ENCODE measurements around the gene MMP25. TPM values are rescaled to one million over a fixed set of nuclear protein-coding genes. Genes with fewer than 3 reads are reported as not detected.

The MMP25 gene
- total RNA-seq, 4 donors from 2014 or later = 0.30 to 0.81 (median 0.49) TPM; not detected in 1

DNA sequence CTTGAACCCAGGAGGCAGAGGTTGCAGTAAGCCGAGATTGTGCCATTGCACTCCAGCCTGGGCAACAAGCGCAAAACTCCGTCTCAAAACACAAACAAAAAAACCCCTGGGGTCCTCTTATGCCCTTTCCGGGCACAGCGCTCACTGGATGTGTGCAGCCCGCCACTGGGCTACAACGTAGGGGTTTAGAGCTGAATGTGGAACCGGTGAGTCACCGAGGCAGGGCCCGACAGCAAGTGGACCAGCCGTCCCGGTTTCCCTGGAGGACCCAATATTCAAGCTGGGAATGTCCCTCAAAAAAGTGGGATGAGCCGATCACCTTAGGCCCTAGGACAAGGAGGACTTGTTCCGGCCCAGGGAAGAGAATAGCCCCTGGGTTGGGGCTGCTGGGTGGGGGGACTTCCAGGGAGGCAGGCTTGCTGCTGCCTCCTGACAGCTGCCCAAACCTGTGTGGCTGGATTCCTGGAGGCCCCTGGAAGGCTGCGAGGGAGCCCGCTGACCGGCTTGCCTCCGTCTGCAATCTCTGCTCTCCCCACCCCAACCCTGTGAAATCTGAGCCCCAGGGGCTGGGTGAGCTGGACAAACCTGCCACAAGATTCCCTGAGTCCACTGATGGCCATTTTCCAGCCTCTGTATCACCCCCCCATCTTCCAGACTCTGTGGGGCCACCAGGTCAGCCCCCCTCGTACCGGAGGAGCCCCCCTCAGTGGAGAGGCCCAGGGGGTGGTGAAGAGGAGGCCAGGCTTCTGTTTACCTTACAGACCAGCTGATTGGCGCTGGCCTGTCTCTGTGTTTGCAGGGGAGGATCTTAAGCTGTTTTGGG, 36.6 kb upstream of the MMP25 start:
- TF ChIP-seq, protein P1, sequence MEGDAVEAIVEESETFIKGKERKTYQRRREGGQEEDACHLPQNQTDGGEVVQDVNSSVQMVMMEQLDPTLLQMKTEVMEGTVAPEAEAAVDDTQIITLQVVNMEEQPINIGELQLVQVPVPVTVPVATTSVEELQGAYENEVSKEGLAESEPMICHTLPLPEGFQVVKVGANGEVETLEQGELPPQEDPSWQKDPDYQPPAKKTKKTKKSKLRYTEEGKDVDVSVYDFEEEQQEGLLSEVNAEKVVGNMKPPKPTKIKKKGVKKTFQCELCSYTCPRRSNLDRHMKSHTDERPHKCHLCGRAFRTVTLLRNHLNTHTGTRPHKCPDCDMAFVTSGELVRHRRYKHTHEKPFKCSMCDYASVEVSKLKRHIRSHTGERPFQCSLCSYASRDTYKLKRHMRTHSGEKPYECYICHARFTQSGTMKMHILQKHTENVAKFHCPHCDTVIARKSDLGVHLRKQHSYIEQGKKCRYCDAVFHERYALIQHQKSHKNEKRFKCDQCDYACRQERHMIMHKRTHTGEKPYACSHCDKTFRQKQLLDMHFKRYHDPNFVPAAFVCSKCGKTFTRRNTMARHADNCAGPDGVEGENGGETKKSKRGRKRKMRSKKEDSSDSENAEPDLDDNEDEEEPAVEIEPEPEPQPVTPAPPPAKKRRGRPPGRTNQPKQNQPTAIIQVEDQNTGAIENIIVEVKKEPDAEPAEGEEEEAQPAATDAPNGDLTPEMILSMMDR (IDR thresholded peaks at IDR 0.05) = no peak
- TF ChIP-seq POLR2A (IDR thresholded peaks at IDR 0.05) = no peak
- 48 to 53% methylated on average over 16 to 21 of the region's 21 CpGs for WGBS, 2 donors
- intact Hi-C loops (cut with DNase I; ENCODE audit: low total_unique reads) = no loop called here
- no peak overlapping the region for H3K4me3 ChIP-seq (ENCODE audit: low read depth, poor library complexity, severe bottlenecking)
- DNase-seq (ENCODE audit: low spot score in 2 of 2) = no peak

DNA sequence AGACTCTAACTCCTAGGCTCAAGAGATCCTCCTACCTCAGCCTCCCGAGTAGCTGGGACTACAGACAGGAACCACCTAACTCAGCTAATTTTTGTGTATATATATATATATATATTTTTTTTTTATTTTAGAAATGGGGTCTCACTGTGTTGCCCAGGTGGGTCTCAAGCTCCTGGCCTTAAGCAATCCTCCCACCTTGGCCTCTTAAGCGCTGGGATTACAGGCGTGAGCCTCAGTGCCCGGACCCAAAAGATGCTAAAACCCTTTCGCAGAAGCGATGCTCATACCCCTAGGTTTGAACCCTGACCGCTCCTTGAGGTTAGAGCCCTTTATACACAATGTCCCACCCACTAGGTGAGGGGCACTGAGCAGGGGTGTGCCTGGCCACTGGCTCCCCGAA, 35.9 kb upstream of the MMP25 start:
- WGBS, 2 donors = 91 to 97% methylated on average over 8 of the region's 8 CpGs

DNA sequence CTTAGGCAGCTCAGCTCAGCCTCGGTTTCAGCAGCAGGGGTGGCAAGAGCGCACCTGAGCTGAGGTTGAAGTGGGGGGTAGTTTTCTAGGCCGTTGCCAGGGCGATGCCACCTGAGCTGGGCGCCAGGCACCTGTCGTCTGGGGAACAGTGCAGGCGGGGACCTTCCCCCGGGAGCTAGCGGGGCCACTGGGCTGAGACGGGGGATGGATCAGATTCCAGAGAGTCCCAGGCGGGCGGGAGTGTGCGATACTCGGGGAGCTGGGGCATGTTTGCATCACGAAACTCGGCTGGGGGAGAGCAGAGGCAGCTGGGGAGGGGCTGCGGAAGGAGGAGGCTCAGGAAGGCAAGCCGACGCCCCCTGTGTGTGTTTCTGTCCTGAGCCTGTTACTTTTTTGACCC, 34.1 kb upstream of the MMP25 start:
- intact Hi-C loops (cut with DNase I; ENCODE audit: low total_unique reads) = no loop called here
- no peak for DNase-seq (ENCODE audit: low spot score in 2 of 2)
- H3K4me3 ChIP-seq (ENCODE audit: low read depth, poor library complexity, severe bottlenecking) = no peak overlapping the region
- TF ChIP-seq POLR2A (IDR thresholded peaks at IDR 0.05) = no peak
- TF ChIP-seq, protein P1 (IDR thresholded peaks at IDR 0.05) = no peak
- WGBS, 2 donors = 10 to 11% methylated on average over 19 of the region's 19 CpGs

More for the DNA sequence above, 35.9 kb upstream of the MMP25 start:
- no peak for DNase-seq (ENCODE audit: low spot score in 2 of 2)
- intact Hi-C loops (cut with DNase I; ENCODE audit: low total_unique reads) = no loop called here
- no peak for TF ChIP-seq POLR2A (IDR thresholded peaks at IDR 0.05)
- TF ChIP-seq, protein P1 (IDR thresholded peaks at IDR 0.05) = no peak
- H3K4me3 ChIP-seq (ENCODE audit: low read depth, poor library complexity, severe bottlenecking) = no peak overlapping the region

DNA sequence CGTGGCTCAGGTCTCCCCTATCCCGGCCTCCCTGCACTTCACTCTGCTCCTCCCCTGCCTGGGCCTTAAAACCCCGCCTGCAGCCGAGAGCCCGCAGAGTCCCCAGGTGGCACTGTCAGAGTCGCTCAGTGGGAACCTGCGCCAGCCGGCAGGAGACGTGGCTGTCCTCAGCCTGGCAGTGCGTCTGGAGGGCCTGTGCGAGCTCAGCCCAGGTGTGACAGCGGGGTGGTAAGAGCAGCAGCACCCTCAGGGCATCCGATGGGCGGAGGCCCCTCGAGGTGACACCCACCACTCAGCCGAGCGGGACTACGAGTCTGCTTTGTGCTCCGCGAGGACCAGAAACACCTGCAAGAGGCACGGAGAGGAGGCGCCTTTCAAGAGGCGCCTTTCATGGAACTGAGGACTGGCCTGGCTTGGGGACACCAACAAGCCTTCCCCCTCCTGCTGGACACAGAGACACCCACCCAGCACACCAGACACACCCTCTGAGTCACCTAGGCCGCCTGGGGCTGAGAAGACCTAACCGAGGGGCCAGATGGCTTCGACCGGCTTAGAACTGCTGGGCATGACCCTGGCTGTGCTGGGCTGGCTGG, 33.4 kb upstream of the MMP25 start, which contains the start of gene CLDN9:
Gene CLDN9 (plus strand): TSS at position 96 of the 593 bp plus-strand sequence. CDS start 440 bp downstream, at position 536.
- 22 to 33% methylated on average over 22 to 26 of the region's 27 CpGs for WGBS, 2 donors
- H3K4me3 ChIP-seq (ENCODE audit: low read depth, poor library complexity, severe bottlenecking) = no peak within 1 kb of the TSS
- no peak for DNase-seq (ENCODE audit: low spot score in 2 of 2)
- intact Hi-C loops (cut with DNase I; ENCODE audit: low total_unique reads) = no loop called here
- TF ChIP-seq POLR2A (IDR thresholded peaks at IDR 0.05) = no peak
- TF ChIP-seq, protein P1 (IDR thresholded peaks at IDR 0.05) = no peak

DNA sequence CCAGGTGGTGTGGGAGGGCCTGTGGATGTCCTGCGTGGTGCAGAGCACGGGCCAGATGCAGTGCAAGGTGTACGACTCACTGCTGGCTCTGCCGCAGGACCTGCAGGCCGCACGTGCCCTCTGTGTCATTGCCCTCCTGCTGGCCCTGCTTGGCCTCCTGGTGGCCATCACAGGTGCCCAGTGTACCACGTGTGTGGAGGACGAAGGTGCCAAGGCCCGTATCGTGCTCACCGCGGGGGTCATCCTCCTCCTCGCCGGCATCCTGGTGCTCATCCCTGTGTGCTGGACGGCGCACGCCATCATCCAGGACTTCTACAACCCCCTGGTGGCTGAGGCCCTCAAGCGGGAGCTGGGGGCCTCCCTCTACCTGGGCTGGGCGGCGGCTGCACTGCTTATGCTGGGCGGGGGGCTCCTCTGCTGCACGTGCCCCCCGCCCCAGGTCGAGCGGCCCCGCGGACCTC, 32.8 kb upstream of the MMP25 start:
- no peak overlapping the region for H3K4me3 ChIP-seq (ENCODE audit: low read depth, poor library complexity, severe bottlenecking)
- no peak for TF ChIP-seq POLR2A (IDR thresholded peaks at IDR 0.05)
- TF ChIP-seq, protein P1 (IDR thresholded peaks at IDR 0.05) = no peak
- intact Hi-C loops (cut with DNase I; ENCODE audit: low total_unique reads) = no loop called here
- DNase-seq (ENCODE audit: low spot score in 2 of 2) = no peak
- WGBS, 2 donors = 36 to 64% methylated on average over 20 to 25 of the region's 27 CpGs

All from lower leg skin (tissue), 4 donors.